ENCODE results near the gene UGCG. TPM values are rescaled to one million over a fixed set of nuclear protein-coding genes. Genes with fewer than 3 reads are reported as not detected.

UGCG gene
- total RNA-seq, 1 experiment from 2014 or later: 88.7 TPM

- H3K9me2 ChIP-seq (ENCODE audit: insufficient read depth): no peaks in the 10 kb centered on the region
- H3K27ac ChIP-seq: peak overlapping the region; percentile 82
These were observed 44.3 kb upstream of the UGCG start for GRCh38 chr9:111852291-111852690.

GRCh38 chr9:111853450-111853827 lies 43.2 kb upstream of the UGCG start:
- ChIA-PET POLR2A (ENCODE audit: unreplicated experiment) (no interaction called here), CTCF (no interaction called here)
- intact Hi-C loops (cut with micrococcal nuclease; ENCODE audit: unreplicated experiment): loop anchor here (2.0 kb wide), 1 partner anchor 187 kb away; no protein-coding TSS in a partner anchor
- Histone ChIP-seq H3K36me3 (ENCODE audit: low read depth) (no peaks in the 10 kb centered on the region), H3K9me3 (ENCODE audit: insufficient read depth, low read depth) (no peaks in the 10 kb centered on the region), H3K4me2 (peak overlapping the region; percentile 62), H3K27me3 (ENCODE audit: insufficient read depth, low read depth) (no peaks in the 10 kb centered on the region), H3F3A (ENCODE audit: insufficient read depth, low read depth) (peaks cover 39% of the 10 kb centered on the region), H4K20me1 (ENCODE audit: insufficient read depth) (no peaks in the 10 kb centered on the region), H3K27ac (peak overlapping the region; percentile 82), H2AFZ (no peak overlapping the region), H3K79me2 (ENCODE audit: low read depth) (no peaks in the 10 kb centered on the region), H3K9me2 (ENCODE audit: insufficient read depth) (no peaks in the 10 kb centered on the region), H3K4me1 (replicated peaks; ENCODE audit: insufficient read depth) (peaks cover 64% of the 10 kb centered on the region), H3K4me3 (no peak overlapping the region)
- DNase-seq: peak in 1 of 2 experiments; percentile 55
- BruUV-seq (replicated peaks): no TSS peak
- TF ChIP-seq CTCF (conservative IDR thresholded peaks at IDR 0.05) (no peak), EZH2 (IDR thresholded peaks at IDR 0.05; ENCODE audit: low read depth) (no peak)

More at GRCh38 chr9:111852291-111852690, 44.3 kb upstream of the UGCG start:
- peak overlapping the region; percentile 62 for H3K4me2 ChIP-seq
- H2AFZ ChIP-seq: no peak overlapping the region
- DNase-seq: peak in 1 of 2 experiments; percentile 48
- no peak for TF ChIP-seq CTCF (conservative IDR thresholded peaks at IDR 0.05)
- TF ChIP-seq EZH2 (IDR thresholded peaks at IDR 0.05; ENCODE audit: low read depth): no peak
- no peaks in the 10 kb centered on the region for H3K36me3 ChIP-seq (ENCODE audit: low read depth)
- intact Hi-C loops (cut with micrococcal nuclease; ENCODE audit: unreplicated experiment): loop anchor here (2.0 kb wide), 1 partner anchor 189 kb away; no protein-coding TSS in a partner anchor
- H3K4me1 ChIP-seq (replicated peaks; ENCODE audit: insufficient read depth): peaks cover 53% of the 10 kb centered on the region
- peak overlapping the region; percentile 30; the same call in 1 of the 2 replicates for H3K4me3 ChIP-seq
- H3F3A ChIP-seq (ENCODE audit: insufficient read depth, low read depth): peaks cover 29% of the 10 kb centered on the region
- H3K27me3 ChIP-seq (ENCODE audit: insufficient read depth, low read depth): no peaks in the 10 kb centered on the region
- ChIA-PET POLR2A (ENCODE audit: unreplicated experiment) (interaction anchor here (0.7 kb wide), 1 partner anchor 35 kb away, joined by 5 read pairs; no protein-coding TSS in a partner anchor), CTCF (interaction anchor here (1.0 kb wide), 1 partner anchor 222 kb away, joined by 8 read pairs; no protein-coding TSS in a partner anchor)
- no TSS peak for BruUV-seq (replicated peaks)
- no peaks in the 10 kb centered on the region for H4K20me1 ChIP-seq (ENCODE audit: insufficient read depth)
- H3K9me3 ChIP-seq (ENCODE audit: insufficient read depth, low read depth): no peaks in the 10 kb centered on the region
- H3K79me2 ChIP-seq (ENCODE audit: low read depth): no peaks in the 10 kb centered on the region

- ChIA-PET POLR2A (ENCODE audit: unreplicated experiment) (no interaction called here), CTCF (no interaction called here)
- Histone ChIP-seq H3K27me3 (ENCODE audit: insufficient read depth, low read depth) (no peaks in the 10 kb centered on the region), H3K9me3 (ENCODE audit: insufficient read depth, low read depth) (no peaks in the 10 kb centered on the region), H4K20me1 (ENCODE audit: insufficient read depth) (no peaks in the 10 kb centered on the region), H3K79me2 (ENCODE audit: low read depth) (no peaks in the 10 kb centered on the region), H3K4me2 (no peak overlapping the region), H3F3A (ENCODE audit: insufficient read depth, low read depth) (peaks cover 40% of the 10 kb centered on the region), H2AFZ (no peak overlapping the region), H3K36me3 (ENCODE audit: low read depth) (no peaks in the 10 kb centered on the region), H3K4me3 (no peak overlapping the region), H3K4me1 (replicated peaks; ENCODE audit: insufficient read depth) (peaks cover 59% of the 10 kb centered on the region), H3K27ac (no peak overlapping the region), H3K9me2 (ENCODE audit: insufficient read depth) (no peaks in the 10 kb centered on the region)
- intact Hi-C loops (cut with micrococcal nuclease; ENCODE audit: unreplicated experiment): no loop called here
- no peak for TF ChIP-seq CTCF (conservative IDR thresholded peaks at IDR 0.05)
- TF ChIP-seq EZH2 (IDR thresholded peaks at IDR 0.05; ENCODE audit: low read depth): no peak
- no peak for DNase-seq
- no TSS peak for BruUV-seq (replicated peaks)
These were observed 41.8 kb upstream of the UGCG start for GRCh38 chr9:111854799-111855198.

All from PC-9 (cell line).